GM12801 (cell line): ENCODE measurements around the gene GSDMA.

Source experiments
- TF ChIP-seq, protein P1 (sequence below): IDR thresholded peaks from one replicate; pipeline ENCODE4 v1.5.1; 2011; ENCODE audit warnings: control low read depth; ENCODE audit not compliant: insufficient read length; ENCODE audit errors: extremely low read depth

The GSDMA gene

DNA sequence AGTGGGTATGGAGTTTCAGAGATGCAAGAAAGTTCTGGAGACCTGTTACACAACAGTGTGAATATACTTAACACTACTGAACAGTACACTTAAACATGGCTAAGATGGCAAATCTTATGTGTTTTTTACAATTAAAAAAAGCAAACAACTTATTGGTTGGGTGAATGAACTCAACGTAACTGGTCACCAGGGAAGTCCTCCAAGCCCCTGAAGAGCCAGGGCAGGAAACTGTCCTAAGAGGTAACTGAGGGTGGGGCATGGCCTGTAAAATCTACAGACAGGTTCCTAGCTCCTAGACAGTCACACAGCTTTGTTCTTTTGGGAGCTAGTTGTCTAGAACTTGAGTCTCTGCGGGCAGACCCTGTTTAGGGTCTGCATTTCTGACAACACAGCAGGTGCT lies 62.8 kb downstream of the GSDMA start:
- TF ChIP-seq, protein P1, sequence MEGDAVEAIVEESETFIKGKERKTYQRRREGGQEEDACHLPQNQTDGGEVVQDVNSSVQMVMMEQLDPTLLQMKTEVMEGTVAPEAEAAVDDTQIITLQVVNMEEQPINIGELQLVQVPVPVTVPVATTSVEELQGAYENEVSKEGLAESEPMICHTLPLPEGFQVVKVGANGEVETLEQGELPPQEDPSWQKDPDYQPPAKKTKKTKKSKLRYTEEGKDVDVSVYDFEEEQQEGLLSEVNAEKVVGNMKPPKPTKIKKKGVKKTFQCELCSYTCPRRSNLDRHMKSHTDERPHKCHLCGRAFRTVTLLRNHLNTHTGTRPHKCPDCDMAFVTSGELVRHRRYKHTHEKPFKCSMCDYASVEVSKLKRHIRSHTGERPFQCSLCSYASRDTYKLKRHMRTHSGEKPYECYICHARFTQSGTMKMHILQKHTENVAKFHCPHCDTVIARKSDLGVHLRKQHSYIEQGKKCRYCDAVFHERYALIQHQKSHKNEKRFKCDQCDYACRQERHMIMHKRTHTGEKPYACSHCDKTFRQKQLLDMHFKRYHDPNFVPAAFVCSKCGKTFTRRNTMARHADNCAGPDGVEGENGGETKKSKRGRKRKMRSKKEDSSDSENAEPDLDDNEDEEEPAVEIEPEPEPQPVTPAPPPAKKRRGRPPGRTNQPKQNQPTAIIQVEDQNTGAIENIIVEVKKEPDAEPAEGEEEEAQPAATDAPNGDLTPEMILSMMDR = no peak

DNA sequence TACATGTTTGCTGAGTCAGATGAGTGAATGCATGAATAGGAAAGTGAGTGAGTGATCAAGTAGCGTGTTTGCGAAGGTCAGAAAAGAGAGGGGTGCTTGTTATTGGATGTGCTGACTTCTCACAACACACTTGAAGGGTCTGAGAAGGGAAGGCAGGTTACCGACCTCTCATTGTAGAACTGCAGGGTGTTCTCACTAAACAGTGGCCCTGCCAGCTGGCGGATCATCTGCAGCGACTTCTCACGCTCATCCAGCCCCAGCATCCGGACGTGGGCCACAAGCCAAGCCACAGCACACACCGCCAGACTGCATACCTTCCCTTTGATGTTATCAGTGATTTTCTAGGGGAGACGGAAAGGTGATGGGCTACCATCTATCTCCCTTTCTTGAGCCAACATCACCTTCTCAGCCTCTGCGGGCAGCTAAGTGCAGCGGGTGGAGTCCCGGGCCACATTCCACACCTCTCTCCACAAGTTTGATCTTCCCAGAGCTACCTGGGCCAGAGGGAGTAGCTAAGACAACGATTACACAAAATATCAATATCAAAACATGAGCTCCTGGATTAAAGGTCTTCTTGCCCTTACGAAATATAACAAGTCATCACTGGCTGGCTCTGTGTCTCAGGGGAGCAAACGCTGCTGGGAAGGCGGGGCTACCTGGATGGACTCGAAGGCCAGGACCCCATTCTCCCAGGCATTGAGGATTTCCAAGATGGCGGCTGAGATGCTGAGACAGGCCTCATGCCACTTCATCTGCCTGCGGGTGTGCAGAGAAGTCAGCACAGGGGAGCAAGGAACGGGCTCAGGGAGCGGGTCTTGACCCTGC lies 63.4 kb downstream of the GSDMA start:
- TF ChIP-seq, protein P1 = no peak

DNA sequence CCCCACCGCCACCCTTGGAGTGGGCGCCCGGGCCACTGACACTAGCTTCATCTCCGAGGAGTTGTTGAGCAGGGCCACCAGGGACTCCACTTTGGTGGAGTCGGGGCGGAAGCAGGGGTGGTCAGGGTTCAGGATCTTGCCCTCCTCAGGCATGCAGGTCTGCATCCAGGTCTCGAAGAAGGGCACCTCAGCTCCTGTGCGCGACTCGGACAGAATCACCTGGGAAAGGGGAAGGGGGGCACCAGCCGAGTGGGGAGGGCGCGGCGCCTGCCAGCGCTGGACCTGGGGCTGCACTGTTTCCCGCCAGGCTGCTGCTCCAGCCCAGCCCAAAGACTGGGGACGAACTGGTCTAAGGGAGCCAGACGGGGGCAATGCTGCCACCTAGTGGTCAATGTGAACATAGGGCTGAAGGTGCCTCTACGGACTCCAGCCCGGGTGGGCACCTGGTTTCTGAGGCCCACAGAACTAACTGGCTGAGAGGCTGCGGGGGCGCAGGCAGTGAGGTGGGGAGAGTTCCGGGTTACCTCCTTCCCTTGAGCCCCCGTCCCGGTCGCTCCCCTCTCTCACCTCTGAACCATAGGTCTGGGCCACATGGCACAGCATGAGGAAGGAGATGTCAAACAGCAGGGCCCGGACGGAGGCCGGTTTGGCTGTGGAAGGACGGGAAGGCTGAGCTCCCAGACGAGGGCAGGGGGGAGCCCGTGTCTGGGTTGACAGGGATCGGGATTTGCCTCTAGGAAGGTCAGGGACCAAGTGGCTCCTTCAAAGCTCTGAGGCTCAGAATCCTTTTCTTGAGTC lies 64.2 kb downstream of the GSDMA start:
- TF ChIP-seq, protein P1 = no peak
